K562 (cell line): ENCODE data around the gene SOAT2. TPM values are rescaled to one million over a fixed set of nuclear protein-coding genes. Genes with fewer than 3 reads are reported as not detected.
A peak's percentile ranks its signal among the peaks of the same experiment; 100 is the strongest.

Experiments
- ARHGAP35 ChIP-seq: fragments of 450-650 bp; IDR thresholded peaks from 2 replicates; pipeline ENCODE4 v1.6.1; 2018; ENCODE audit not compliant: partially characterized antibody
- ATF6 ChIP-seq: sonication (generic); formaldehyde crosslinking; IDR thresholded peaks from 2 replicates; pipeline ENCODE4 v1.4.0; 2020; ENCODE audit warnings: mild to moderate bottlenecking, missing genetic modification reagents
- ELF4 ChIP-seq: fragments of 450-650 bp; formaldehyde crosslinking; IDR thresholded peaks from 2 replicates; pipeline ENCODE4 v1.4.0; 2022; ENCODE audit warnings: missing genetic modification characterization
- FIP1L1 ChIP-seq: fragments of 200-400 bp; formaldehyde crosslinking; IDR thresholded peaks from 2 replicates; pipeline ENCODE4 v1.6.1; 2018; ENCODE audit warnings: mild to moderate bottlenecking, low read depth, low read length; ENCODE audit not compliant: poor library complexity, severe bottlenecking
- FOSL1 ChIP-seq: fragments of 200-800 bp; sonication (Bioruptor generic); conservative IDR thresholded peaks from 2 replicates; pipeline ENCODE4 v1.6.1; 2016; ENCODE audit warnings: missing genetic modification characterization, missing compliant biosample characterization
- HDAC8 ChIP-seq: fragments of 450-650 bp; IDR thresholded peaks from 2 replicates; pipeline ENCODE4 v1.6.1; 2016; ENCODE audit warnings: mild to moderate bottlenecking, missing genetic modification characterization, moderate library complexity, missing compliant biosample characterization
- L3MBTL2 ChIP-seq: fragments of 450-650 bp; IDR thresholded peaks from 2 replicates; pipeline ENCODE4 v1.6.1; 2016; ENCODE audit warnings: mild to moderate bottlenecking, moderate library complexity
- NR2C2 ChIP-seq, 2 experiments: fragments of 200-800 bp in 1 of 2; sonication (Bioruptor generic) in 1 of 2; sonication (generic) in 1 of 2; formaldehyde crosslinking in 1 of 2; IDR thresholded peaks; 2 replicates each; pipeline versions ENCODE4 v1.6.1 to v1.8.0; 2016 to 2022; ENCODE audit warnings: mild to moderate bottlenecking in 1 of 2, missing compliant biosample characterization in 1 of 2, missing genetic modification characterization in 1 of 2, missing genetic modification reagents in 1 of 2
- RERE ChIP-seq: sonication (generic); formaldehyde crosslinking; IDR thresholded peaks from 2 replicates; pipeline ENCODE4 v1.8.0; 2023; ENCODE audit warnings: missing genetic modification reagents, mild to moderate bottlenecking, borderline replicate concordance
- ZC3H11A ChIP-seq: IDR thresholded peaks from 2 replicates; pipeline ENCODE4 v1.6.1; 2012; ENCODE audit warnings: low read depth, low read length, improper control_type of control experiment
- ZEB2 ChIP-seq: fragments of 450-650 bp; IDR thresholded peaks from 2 replicates; pipeline ENCODE4 v1.6.1; 2016
- ZNF277 ChIP-seq: fragments of 250-450 bp; sonication (Bioruptor Pico); IDR thresholded peaks from 2 replicates; pipeline ENCODE4 v1.8.0; 2022; ENCODE audit warnings: inconsistent platforms, mild to moderate bottlenecking, moderate library complexity, borderline replicate concordance
- ZNF41 ChIP-seq: fragments of 250-450 bp; sonication (Bioruptor Pico); conservative IDR thresholded peaks from 2 replicates; pipeline ENCODE4 v1.4.0; 2020; ENCODE audit warnings: mild to moderate bottlenecking
- polyA plus RNA-seq, 8 experiments: library from polyadenylated mRNA; depleted of rRNA in 4 of 8; stranded (reverse) in 5 of 8; unstranded in 3 of 8; fragments of >200 nt; fragmentation: Nextera tagmentation in 2 of 8; fragmentation: Illumina TruSeq in 1 of 8; extraction: Ambion mirVana in 2 of 8; extraction: Trizol in 1 of 8; gene quantifications; 2 replicates each; pipeline versions ENCODE4 v1.2.1 to v1.2.3, GENCODE V29; 2011 to 2014; ENCODE audit warnings: inconsistent platforms in 1 of 8, missing spikeins in 1 of 8
- total RNA-seq, 7 experiments: library from RNA; depleted of rRNA in 6 of 7; stranded (reverse); fragments of >200 nt in 6 of 7; fragmentation: Illumina TruSeq in 2 of 7; extraction: Trizol in 2 of 7; gene quantifications; 2 replicates each; pipeline versions ENCODE4 v1.2.1 to v1.2.3, GENCODE V29; 2011 to 2021; ENCODE audit warnings: low replicate concordance in 1 of 7
- TF ChIP-seq, protein P1 (sequence below): sonication (generic); formaldehyde crosslinking; IDR thresholded peaks from 2 replicates; pipeline ENCODE4 v1.9.0; 2022; ENCODE audit warnings: mild to moderate bottlenecking, missing genetic modification reagents

SOAT2 gene
- total and polyA plus RNA-seq, 9 of the 15 experiments (the other 6 are each of a cell fraction or from before 2014, with no cell fraction given) = 0.04 TPM; not detected in 8

DNA sequence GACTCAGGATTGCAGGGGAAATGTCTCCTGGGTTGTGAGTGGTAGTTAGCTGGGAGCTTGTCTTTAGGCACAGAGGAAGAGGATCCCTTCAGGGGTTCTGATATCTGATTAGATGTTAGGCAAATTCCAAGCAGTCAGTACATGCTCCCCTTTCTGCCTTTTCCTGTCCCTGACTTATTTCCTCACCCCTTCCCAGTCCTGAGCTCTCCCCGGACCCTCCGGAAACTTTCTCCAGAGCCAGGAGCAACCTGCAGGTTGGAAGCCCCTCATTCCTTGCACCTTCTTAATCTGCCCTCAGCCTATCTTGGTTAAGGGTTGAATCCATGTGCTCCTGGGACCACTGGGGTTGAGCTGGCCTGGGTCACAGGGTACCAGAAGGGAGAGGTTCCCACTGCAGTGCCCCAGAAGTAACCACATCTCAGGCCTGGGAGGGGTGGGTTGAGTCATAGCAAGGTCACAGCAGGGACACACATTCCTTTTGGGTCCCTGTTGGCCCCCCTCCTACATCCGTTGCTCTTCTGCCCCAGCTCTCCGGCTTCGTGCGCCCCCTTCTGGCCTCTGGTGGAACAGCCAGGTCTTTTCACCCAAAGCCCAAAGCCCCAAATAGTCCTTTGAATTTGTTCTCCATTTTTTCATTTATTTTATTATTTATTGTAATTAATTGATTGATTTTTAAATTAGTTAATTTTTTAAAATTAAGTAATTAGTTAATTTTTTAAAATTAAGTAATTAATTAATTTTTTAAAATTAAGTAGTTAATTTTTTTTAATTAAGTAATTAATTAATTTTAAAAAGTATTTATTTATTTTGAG lies 4.0 kb upstream of the SOAT2 start (continued):
- TF ChIP-seq ATF6 (CRISPR knock-in tag) = no peak
- TF ChIP-seq HDAC8 (tag) = no peak
- TF ChIP-seq, protein P1, sequence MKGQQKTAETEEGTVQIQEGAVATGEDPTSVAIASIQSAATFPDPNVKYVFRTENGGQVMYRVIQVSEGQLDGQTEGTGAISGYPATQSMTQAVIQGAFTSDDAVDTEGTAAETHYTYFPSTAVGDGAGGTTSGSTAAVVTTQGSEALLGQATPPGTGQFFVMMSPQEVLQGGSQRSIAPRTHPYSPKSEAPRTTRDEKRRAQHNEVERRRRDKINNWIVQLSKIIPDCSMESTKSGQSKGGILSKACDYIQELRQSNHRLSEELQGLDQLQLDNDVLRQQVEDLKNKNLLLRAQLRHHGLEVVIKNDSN (CRISPR knock-in tag) = no peak
- TF ChIP-seq L3MBTL2 = 0 out of 2 replicates have a peak, but pooled peaks have one; percentile 20
- 0 out of 2 replicates have a peak, but pooled peaks have one; percentile 15 for TF ChIP-seq ZEB2
- no peak for TF ChIP-seq ARHGAP35
- TF ChIP-seq FIP1L1 = no peak
- TF ChIP-seq RERE = no peak
- TF ChIP-seq ZNF277 (CRISPR knock-in tag) = no peak
- TF ChIP-seq ZNF41 = no peak
- peak; percentile 59; the same call in 1 of the 2 replicates for TF ChIP-seq NR2C2 (CRISPR knock-in tag; IDR thresholded peaks at IDR 0.05)
- TF ChIP-seq NR2C2 (tag; IDR thresholded peaks at IDR 0.05) = no peak
- peak; percentile 90 for TF ChIP-seq FOSL1 (tag)
- no peak for TF ChIP-seq ELF4 (CRISPR knock-in tag)
- no peak for TF ChIP-seq ZC3H11A
